AG10803 (cell line): ENCODE data around the gene PLCB1.
"Not testable (repeated sequence)": the region's sequence is repeated elsewhere in the genome, so short reads cannot be mapped to it uniquely, and the experiment has no call there.

Experiments
- DNase-seq: peaks from one replicate; pipeline ENCODE4 v3.0.0; 2010; ENCODE audit warnings: low read depth
- H3K4me3 ChIP-seq: 2 replicates; pipeline ENCODE4 v1.5.1; 2011; ENCODE audit warnings: mild to moderate bottlenecking, low read length, control low read depth
- CTCF ChIP-seq: conservative IDR thresholded peaks from 2 replicates; pipeline ENCODE4 v1.5.1; 2011; ENCODE audit warnings: mild to moderate bottlenecking, low read length, control low read depth, inconsistent platforms

Gene PLCB1

GRCh38 chr20:8811801-8812594 lies 679.9 kb downstream of the PLCB1 start:
- TF ChIP-seq CTCF = no peak
- DNase-seq = no peak
- no peak overlapping the region for H3K4me3 ChIP-seq

- H3K4me3 ChIP-seq = no peak overlapping the region
- TF ChIP-seq CTCF = no peak
- DNase-seq = no peak
These were observed 680.8 kb downstream of the PLCB1 start for GRCh38 chr20:8812817-8813216.

GRCh38 chr20:8815208-8815607 lies 683.1 kb downstream of the PLCB1 start:
- no peak for TF ChIP-seq CTCF
- DNase-seq = no peak
- H3K4me3 ChIP-seq = no peak overlapping the region

- no peak overlapping the region for H3K4me3 ChIP-seq
- no peak for TF ChIP-seq CTCF
- DNase-seq = no peak
These were observed 697.2 kb downstream of the PLCB1 start for GRCh38 chr20:8829256-8829655.

GRCh38 chr20:8834294-8834693 lies 702.2 kb downstream of the PLCB1 start:
- not testable (repeated sequence) for DNase-seq, H3K4me3 ChIP-seq

- no peak for DNase-seq
- no peak for TF ChIP-seq CTCF
- H3K4me3 ChIP-seq = no peak overlapping the region
These were observed 702.8 kb downstream of the PLCB1 start for GRCh38 chr20:8834851-8835250.

GRCh38 chr20:8837396-8837795 lies 705.3 kb downstream of the PLCB1 start:
- no peak overlapping the region for H3K4me3 ChIP-seq
- TF ChIP-seq CTCF = no peak
- peak; percentile 51 for DNase-seq
